Keratinocyte (primary cell): ENCODE data around the gene CLDN3. TPM values are rescaled to one million over a fixed set of nuclear protein-coding genes. Genes with fewer than 3 reads are reported as not detected.

ENCODE experiments used
- DNase-seq: peaks from one replicate; pipeline ENCODE4 v3.0.0-alpha.2; 2011; ENCODE audit warnings: low read depth, missing footprints, low spot score
- FAIRE-seq: peaks from 2 replicates; lab custom pipeline; 2011; peaks lifted over from hg19 to GRCh38; lab: Jason Lieb, UNC
- H2AFZ ChIP-seq: 2 replicates; pipeline ENCODE4 v1.6.0; 2012; ENCODE audit warnings: low read length, control low read depth, inconsistent platforms; ENCODE audit not compliant: control insufficient read depth
- H3K27ac ChIP-seq: 2 replicates; pipeline ENCODE4 v1.5.1; 2011; ENCODE audit warnings: low read length; ENCODE audit not compliant: control insufficient read depth, insufficient read depth
- H3K27me3 ChIP-seq: 3 replicates; pipeline ENCODE4 v1.6.0; 2011; ENCODE audit warnings: low read length; ENCODE audit not compliant: control insufficient read depth, insufficient read depth; ENCODE audit errors: extremely low read depth
- H3K36me3 ChIP-seq, 2 experiments: 2 replicates in 1 of 2; 3 replicates in 1 of 2; pipeline ENCODE4 v1.5.1; 2011; ENCODE audit warnings: low read length in 2 of 2, mild to moderate bottlenecking in 1 of 2; ENCODE audit not compliant: control insufficient read depth in 2 of 2, insufficient read depth in 2 of 2; ENCODE audit errors: extremely low read depth in 1 of 2
- H3K4me1 ChIP-seq: 3 replicates; pipeline ENCODE4 v1.5.1; 2011; ENCODE audit warnings: low read length; ENCODE audit not compliant: control insufficient read depth, insufficient read depth; ENCODE audit errors: extremely low read depth
- H3K4me2 ChIP-seq: 3 replicates; pipeline ENCODE4 v1.6.0; 2011; ENCODE audit warnings: low read depth, low read length; ENCODE audit not compliant: control insufficient read depth, insufficient read depth; ENCODE audit errors: extremely low read depth
- H3K4me3 ChIP-seq, 3 experiments: fragments of 200-600 bp in 1 of 3; sonication (generic) in 1 of 3; 2 replicates in 2 of 3; 3 replicates in 1 of 3; pipeline ENCODE4 v1.5.1; 2011 to 2016; ENCODE audit warnings: low read length in 3 of 3, mild to moderate bottlenecking in 3 of 3, control low read depth in 2 of 3, inconsistent platforms in 1 of 3, low read depth in 1 of 3, mixed read lengths in 1 of 3, mixed run types in 1 of 3, moderate library complexity in 1 of 3; ENCODE audit not compliant: control insufficient read depth in 2 of 3, insufficient read depth in 2 of 3; ENCODE audit errors: extremely low read depth in 1 of 3
- H3K79me2 ChIP-seq: 2 replicates; pipeline ENCODE4 v1.6.0; 2012; ENCODE audit warnings: low read length; ENCODE audit not compliant: control insufficient read depth, insufficient read depth
- H3K9ac ChIP-seq: 3 replicates; pipeline ENCODE4 v1.6.0; 2011; ENCODE audit warnings: low read length; ENCODE audit not compliant: control insufficient read depth, insufficient read depth; ENCODE audit errors: extremely low read depth
- H3K9me1 ChIP-seq: 3 replicates; pipeline ENCODE4 v1.6.0; 2011; ENCODE audit warnings: low read length; ENCODE audit not compliant: control insufficient read depth, insufficient read depth; ENCODE audit errors: extremely low read depth
- H3K9me3 ChIP-seq: 2 replicates; pipeline ENCODE4 v1.5.1; 2012; ENCODE audit warnings: low read depth, low read length; ENCODE audit not compliant: control insufficient read depth
- H4K20me1 ChIP-seq: 3 replicates; pipeline ENCODE4 v1.6.0; 2011; ENCODE audit warnings: low read length; ENCODE audit not compliant: control insufficient read depth, insufficient read depth; ENCODE audit errors: extremely low read depth
- EZH2 ChIP-seq: IDR thresholded peaks from one replicate; pipeline ENCODE4 v1.6.1; 2012; ENCODE audit warnings: inconsistent platforms, mild to moderate bottlenecking, low read length, moderate library complexity
- dilution Hi-C: fragments of 300-500 bp; cut with MboI; formaldehyde crosslinking; loops from one replicate; pipeline ENCODE4 v1.7.0; 2020; ENCODE audit warnings: low sequenced_read_pairs; ENCODE audit not compliant: extremely low pct_ligation_motif_present
- polyA plus RNA-seq, 5 experiments: library from polyadenylated mRNA; depleted of rRNA in 3 of 5; stranded (reverse) in 3 of 5; stranded (forward) in 1 of 5; unstranded in 1 of 5; fragments of >200 nt; gene quantifications; 1 replicate in 1 of 5; 2 replicates in 3 of 5; 3 replicates in 1 of 5; pipeline versions ENCODE4 v1.2.1 to v1.2.3, GENCODE V29; 2011 to 2012; ENCODE audit warnings: missing spikeins in 2 of 5, low read depth in 1 of 5, low replicate concordance in 1 of 5
- TF ChIP-seq, protein P1 (sequence below), 3 experiments: IDR thresholded peaks in 1 of 3; conservative IDR thresholded peaks in 1 of 3; optimal IDR thresholded peaks in 1 of 3; 2 replicates in 2 of 3; 3 replicates in 1 of 3; pipeline versions ENCODE3 to v1.5.1; 2011; ENCODE audit warnings: low read length in 3 of 3, mild to moderate bottlenecking in 3 of 3, moderate library complexity in 2 of 3, control low read depth in 1 of 3, inconsistent platforms in 1 of 3; ENCODE audit not compliant: insufficient read depth in 2 of 3; ENCODE audit errors: extremely low read depth in 1 of 3

CLDN3 gene
- polyA plus RNA-seq, 1 donor (not counting 4 experiments of a cell fraction or from before 2014, with no cell fraction given): not detected

DNA sequence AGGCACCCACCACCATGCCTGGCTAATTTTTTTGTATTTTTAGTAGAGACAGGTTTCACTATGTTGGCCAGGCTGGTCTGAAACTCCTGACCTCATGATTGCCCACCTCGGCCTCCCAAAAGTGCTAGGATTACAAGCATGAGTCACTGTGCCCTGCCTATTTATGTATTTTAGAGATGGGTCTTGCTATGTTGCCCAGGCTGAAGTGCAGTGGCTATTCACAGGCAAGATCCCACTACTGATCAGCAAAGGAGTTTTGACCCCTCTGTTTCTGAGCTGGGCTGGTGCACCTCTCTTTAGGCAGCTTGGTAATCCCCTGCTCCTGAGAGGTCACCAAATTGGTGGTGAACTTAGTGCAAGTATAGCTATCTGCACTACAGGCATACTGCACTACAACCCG lies 37.7 kb downstream of the CLDN3 start:
- Histone ChIP-seq H3K9ac (no peak overlapping the region), H3K36me3 (peaks cover 5 to 9% of the 10 kb centered on the region in 2 experiments), H3K9me1 (no peaks in the 10 kb centered on the region), H3K27me3 (no peaks in the 10 kb centered on the region), H3K4me3 (no peak overlapping the region), H3K4me2 (no peak overlapping the region), H4K20me1 (peaks cover 2% of the 10 kb centered on the region), H3K9me3 (no peaks in the 10 kb centered on the region), H3K79me2 (peaks cover under 1% of the 10 kb centered on the region), H3K4me1 (peaks cover 3% of the 10 kb centered on the region), H2AFZ (no peak overlapping the region), H3K27ac (no peak overlapping the region)
- no peak for FAIRE-seq
- no peak for TF ChIP-seq EZH2
- TF ChIP-seq, protein P1, sequence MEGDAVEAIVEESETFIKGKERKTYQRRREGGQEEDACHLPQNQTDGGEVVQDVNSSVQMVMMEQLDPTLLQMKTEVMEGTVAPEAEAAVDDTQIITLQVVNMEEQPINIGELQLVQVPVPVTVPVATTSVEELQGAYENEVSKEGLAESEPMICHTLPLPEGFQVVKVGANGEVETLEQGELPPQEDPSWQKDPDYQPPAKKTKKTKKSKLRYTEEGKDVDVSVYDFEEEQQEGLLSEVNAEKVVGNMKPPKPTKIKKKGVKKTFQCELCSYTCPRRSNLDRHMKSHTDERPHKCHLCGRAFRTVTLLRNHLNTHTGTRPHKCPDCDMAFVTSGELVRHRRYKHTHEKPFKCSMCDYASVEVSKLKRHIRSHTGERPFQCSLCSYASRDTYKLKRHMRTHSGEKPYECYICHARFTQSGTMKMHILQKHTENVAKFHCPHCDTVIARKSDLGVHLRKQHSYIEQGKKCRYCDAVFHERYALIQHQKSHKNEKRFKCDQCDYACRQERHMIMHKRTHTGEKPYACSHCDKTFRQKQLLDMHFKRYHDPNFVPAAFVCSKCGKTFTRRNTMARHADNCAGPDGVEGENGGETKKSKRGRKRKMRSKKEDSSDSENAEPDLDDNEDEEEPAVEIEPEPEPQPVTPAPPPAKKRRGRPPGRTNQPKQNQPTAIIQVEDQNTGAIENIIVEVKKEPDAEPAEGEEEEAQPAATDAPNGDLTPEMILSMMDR (optimal IDR thresholded peaks at IDR 0.05 in 1 of 3, IDR thresholded peaks at IDR 0.05 in 1 of 3, conservative IDR thresholded peaks at IDR 0.05 in 1 of 3; ENCODE audit: extremely low read depth in 1 of 3, insufficient read depth in 2 of 3, low read length in 3 of 3): no peak
- no peak for DNase-seq
- dilution Hi-C loops: no loop called here

DNA sequence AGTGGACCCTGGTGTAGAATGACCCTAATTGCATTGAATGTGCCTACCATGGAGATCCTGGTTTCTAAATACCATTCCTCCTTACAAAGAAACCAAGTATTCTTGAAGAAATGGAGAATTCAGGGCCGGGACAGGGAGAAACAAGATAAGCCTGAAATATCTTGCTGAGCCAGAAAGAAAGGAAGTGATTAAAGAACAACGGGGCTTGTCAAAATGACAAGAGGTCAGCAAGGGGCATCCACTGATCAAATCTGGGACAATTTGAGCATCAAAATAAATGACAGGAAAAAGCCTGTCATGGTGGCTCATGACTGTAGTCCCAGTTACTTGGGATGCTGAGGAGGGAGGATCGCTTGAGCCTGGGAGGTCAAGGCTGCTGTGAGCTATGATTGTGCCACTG lies 39.6 kb downstream of the CLDN3 start:
- no peaks in the 10 kb centered on the region for H3K79me2 ChIP-seq
- H3K9me1 ChIP-seq: no peaks in the 10 kb centered on the region
- H3K9me3 ChIP-seq: no peaks in the 10 kb centered on the region
- H3K27me3 ChIP-seq: no peaks in the 10 kb centered on the region
- H3K4me2 ChIP-seq: no peak overlapping the region
- dilution Hi-C loops: no loop called here
- H3K27ac ChIP-seq: no peak overlapping the region
- peaks cover 3% of the 10 kb centered on the region for H3K4me1 ChIP-seq
- no peak overlapping the region for H3K4me3 ChIP-seq
- peaks cover 2% of the 10 kb centered on the region for H4K20me1 ChIP-seq
- DNase-seq (no peak), FAIRE-seq (no peak)
- no peak overlapping the region for H3K9ac ChIP-seq
- H3K36me3 ChIP-seq: no peaks in the 10 kb centered on the region
- no peak overlapping the region for H2AFZ ChIP-seq
- no peak for TF ChIP-seq EZH2
- TF ChIP-seq, protein P1 (optimal IDR thresholded peaks at IDR 0.05 in 1 of 3, IDR thresholded peaks at IDR 0.05 in 1 of 3, conservative IDR thresholded peaks at IDR 0.05 in 1 of 3; ENCODE audit: extremely low read depth in 1 of 3, insufficient read depth in 2 of 3, low read length in 3 of 3): no peak
